AG20443 (cell line): ENCODE measurements around the gene CLCF1.
"Not testable (repeated sequence)": the region's sequence is repeated elsewhere in the genome, so short reads cannot be mapped to it uniquely, and the experiment has no call there.

Experiments
- DNase-seq: peaks from one replicate; pipeline ENCODE4 v3.0.0; 2012; ENCODE audit warnings: low spot score, mixed read lengths

Gene CLCF1

DNA sequence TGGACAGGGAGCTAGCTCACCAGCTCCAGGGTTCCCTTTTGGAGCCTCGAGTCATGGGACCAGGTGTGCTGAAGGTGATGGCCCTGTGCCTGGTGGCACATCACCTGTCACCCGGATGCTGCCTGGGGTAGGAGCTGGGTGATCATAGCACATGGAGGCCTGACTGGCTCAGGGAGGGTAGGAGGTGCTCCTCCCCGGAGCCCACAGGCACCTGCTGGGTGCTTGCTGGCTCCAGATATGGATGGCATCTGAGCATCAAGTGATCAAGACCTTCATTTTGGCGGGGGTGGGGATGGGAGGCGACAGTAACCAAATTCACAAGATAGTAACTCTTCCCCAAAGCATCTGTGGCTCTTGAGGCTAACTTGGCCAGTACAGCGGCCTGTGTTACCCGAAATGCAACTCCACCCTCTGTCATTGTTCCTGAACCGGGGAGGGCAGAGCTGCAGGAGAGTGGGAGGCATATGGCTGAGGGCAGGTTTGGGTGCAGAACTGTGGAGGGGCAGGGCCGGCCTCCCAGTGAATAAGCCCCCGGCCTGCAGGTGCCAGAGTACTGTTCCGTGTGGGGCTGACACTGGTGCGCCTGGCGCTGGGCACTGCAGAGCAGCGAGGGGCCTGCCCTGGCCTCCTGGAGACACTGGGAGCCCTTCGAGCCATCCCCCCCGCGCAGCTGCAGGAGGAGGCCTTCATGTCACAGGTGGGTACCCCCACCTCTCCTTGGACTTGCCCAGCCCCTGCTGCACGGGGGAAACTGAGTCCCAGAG lies 35.2 kb upstream of the CLCF1 start:
- no peak for DNase-seq

DNA sequence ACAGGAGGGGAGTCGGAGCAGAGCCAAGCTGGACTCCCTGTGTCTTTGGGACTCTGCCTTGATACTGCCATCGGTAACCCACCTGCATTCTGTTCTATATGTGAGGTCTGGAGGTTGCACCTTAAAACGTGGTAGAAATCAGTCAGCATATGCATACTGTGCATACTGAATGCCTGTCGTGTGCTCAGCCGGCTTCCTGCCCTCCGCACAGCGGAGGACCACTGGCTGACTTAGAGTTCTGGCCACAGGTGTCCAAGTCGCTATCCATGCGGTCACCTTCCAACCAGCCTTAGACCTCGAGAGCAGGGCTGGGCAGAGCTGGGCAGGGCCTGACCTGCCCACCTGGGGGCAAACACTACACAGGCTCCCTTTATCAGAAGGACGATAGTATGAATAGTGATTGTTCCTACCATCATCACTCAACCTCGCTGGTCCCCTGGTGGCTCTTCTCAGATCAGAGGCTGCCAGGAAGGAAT lies 34.3 kb upstream of the CLCF1 start:
- no peak for DNase-seq

DNA sequence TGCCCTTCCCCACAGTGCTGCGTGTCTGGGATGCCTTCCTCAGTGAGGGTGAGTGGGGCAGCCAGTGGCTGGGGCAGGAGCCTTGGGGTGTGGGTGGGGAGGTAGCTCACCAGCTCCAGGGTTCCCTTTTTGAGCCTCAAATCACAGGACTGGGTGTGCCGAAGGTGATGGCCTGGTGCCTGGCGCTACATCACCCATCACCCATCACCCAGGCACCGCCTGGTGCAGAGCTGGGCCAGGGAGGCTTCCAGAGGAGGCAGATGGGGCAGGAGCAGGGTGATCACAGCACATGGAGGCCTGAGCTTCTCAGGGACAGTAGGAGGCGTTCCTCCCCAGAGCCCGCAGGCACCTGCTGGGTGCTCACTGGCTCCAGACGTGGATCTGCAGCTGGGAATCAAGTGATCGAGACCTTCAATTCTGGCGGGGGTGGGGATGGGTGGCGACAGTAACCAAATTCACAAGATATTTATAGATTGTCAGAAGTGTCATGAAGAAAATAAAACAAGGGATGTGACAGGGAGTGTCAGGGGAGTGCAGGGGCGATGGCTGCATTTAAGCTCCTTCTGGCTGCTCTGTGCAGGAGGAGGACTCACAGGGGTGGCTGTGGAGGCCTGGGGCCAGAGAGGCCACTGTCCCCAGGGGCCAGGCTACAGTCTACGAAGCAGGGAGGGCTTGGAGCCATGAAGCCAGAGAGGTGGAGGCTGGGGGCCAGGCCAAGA lies 33.7 kb upstream of the CLCF1 start:
- no peak for DNase-seq

DNA sequence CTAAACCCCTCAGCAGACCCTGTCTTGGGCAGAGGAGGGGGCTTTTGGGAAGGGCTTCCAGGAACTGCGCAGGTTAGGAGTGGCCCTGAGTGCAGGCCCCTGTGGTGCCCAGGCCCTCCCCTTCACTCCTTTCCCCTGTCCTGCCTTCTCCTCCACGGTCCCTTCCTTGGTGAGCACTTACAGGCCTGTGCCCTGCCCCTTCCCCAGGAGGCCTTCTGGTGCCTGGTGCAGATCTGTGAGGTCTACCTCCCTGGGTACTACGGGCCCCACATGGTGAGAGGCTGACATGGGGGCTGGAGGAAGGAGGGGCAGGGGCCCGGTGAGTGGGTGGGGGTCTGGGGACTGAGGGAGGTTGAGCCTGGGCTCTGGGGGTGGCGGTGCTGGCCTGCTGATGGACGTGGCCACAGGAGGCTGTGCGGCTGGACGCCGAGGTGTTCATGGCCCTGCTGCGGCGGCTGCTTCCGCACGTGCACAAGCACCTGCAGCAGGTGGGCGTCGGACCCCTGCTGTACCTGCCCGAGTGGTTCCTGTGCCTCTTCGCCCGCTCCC lies 33.1 kb upstream of the CLCF1 start:
- DNase-seq, result no peak

DNA sequence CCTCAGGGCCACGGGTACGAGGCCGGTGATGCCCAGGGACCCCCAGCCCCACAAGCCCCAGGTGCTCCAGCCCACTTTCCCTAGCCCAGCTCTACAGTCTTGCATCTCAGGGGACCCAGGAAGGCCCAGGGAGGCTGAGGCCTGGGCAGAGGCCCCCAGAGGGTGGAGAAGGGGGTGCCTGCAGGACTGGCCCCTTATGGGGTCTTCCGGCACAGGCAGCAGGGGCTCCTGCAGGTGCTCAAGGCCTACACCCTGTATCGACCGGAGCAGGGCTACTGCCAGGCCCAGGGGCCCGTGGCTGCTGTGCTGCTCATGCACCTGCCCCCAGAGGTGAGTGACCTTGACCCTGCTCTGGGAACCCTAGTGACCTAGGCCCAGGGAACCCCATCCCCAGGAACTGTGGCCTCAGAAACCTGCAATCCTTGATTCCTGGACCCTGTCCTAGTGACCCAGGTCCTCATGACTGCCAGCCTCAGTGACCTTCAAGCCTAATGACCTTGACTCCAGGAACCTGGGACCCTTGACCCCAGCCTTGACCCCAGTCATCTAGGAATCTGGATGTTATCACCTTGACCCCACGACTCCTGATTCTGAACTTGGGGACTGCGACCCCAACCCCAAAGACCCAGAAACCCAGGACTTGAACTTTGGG lies 32.4 kb upstream of the CLCF1 start:
- no peak for DNase-seq

DNA sequence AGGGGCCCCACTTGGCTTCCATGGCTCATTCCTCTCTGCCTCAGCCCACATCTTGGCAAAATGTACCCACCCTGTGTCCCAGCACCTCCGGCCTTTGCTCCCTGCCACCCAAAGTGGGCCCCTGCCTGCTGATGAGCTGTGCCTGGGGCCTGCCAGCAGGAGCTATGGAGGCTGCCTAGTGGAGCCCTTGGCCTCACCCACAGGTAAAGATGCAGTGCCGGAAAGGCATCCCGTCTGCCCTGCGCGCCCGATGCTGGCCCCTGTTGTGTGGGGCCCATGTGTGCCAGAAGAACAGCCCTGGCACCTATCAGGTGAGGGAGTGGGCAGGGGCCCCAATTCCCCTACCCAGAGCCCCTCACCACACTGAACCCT lies 31.8 kb upstream of the CLCF1 start:
- DNase-seq, result no peak

DNA sequence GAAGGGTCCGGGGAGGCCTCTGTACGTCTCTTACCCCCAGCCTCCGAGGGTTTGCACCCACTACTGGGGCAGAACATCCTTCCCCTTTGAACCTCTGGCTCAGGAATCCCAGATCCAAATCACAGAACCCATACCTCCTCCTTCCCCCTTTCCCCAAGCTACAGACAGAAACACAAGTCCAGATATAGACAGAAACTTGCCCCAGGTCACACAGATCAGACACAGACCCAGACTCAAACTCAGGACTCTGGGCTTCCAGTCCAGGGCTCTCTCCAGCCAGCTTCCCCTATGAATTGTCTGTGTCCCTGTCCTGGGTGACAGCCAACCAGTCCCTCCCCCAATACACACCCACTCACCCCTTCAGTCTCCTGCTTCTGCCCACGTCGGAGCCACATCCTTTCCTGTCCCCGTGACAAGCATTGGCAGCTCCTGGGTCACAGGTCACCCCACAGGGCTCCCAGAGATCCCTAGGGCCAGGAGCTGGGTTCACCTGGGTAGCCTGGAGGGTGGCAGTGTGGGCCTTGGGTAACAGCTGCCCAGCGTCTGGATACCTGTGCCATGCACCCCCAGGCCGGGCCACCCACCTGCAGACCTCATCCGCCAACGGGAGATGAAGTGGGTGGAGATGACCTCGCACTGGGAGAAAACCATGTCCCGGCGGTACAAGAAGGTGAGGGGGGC lies 31.3 kb upstream of the CLCF1 start:
- no peak for DNase-seq

DNA sequence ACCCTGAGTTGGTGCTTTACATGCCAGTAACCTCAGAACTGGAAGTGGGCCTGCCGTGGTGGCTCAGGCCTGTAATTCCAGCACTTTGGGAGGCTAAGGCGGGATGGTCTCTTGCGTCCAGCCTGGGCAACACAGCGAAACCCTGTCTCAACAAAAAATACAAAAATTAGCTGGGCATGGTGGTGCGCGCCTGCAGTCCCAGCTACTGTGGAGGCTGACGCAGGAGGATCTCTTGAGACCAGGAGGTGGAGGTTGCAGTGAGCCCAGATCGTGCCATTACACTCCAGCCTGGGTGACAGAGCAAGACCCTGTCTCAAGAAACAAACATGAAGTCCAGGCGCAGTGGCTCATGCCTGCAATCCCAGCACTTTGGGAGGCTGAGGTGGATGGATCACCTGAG lies 29.7 kb upstream of the CLCF1 start:
- DNase-seq, result not testable (repeated sequence)

DNA sequence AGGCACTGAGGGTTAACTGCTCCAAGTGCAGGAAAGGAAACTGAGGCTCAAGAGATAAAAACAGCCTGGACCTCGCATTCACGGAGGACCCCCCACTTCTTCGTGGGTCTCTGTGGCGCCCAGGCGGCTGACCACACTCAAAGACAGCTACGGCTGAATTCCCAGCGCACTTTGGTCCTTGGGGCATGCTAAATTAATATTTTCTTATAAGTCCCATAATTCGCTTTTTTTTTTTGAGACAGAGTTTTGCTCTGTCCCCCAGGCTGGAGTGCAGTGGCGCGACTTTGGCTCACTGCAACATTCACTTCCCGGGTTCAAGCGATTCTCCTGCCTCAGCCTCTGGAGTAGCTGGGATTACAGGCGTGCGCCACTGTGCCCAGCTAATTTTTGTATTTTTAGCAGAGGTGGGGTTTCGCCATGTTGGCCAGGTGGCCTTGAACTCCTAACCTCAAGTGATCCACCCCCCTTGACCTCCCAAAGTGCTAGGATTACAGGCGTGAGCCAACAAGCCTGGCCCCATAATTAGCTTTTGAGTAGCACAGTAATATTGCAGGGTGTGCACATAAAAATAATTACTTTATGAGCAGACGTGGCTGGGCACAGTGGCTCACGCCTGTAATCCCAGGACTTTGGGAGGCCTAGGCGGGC lies 28.9 kb upstream of the CLCF1 start:
- not testable (repeated sequence) for DNase-seq

DNA sequence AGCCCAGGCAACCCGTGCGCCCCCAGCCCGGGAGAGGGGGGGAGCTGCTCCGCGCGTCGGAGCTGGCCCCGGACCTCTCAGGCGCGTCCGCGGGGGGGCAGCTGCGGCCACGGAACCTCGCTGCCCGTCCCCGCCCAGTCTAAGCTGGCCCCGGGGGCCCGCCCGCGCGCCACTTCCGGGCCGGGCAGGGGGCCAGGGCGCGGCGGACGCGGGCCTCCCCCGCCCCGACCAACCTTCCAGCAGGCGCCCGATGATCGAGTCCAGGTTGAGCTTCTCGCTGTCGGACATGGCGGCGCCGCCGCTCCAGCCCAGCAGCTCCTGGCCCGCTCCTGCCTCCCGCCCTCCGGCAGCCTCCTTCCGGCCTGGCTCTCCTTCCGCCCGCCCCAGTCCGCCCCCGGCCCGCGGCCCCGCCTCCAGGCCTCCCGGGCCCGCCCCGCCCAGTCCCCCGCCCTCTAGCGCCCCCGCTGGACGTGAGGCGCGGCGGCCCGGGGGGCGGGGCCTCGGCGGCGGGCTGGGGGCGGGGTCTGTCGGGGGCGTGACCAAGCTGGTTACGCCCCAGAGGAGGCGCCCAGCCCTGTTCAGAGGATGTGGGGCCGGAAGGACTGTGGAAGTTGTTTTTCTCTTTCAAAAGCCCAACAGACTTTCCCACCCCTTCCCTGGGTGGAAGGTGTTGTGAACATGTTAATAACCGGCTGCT lies 28.2 kb upstream of the CLCF1 start, which contains the start of gene PPP1CA:
PPP1CA (minus strand) TSS at position 364 of the 697 bp plus-strand sequence; CDS start at position 288, 76 bp downstream.
- peak; percentile 99 for DNase-seq

DNA sequence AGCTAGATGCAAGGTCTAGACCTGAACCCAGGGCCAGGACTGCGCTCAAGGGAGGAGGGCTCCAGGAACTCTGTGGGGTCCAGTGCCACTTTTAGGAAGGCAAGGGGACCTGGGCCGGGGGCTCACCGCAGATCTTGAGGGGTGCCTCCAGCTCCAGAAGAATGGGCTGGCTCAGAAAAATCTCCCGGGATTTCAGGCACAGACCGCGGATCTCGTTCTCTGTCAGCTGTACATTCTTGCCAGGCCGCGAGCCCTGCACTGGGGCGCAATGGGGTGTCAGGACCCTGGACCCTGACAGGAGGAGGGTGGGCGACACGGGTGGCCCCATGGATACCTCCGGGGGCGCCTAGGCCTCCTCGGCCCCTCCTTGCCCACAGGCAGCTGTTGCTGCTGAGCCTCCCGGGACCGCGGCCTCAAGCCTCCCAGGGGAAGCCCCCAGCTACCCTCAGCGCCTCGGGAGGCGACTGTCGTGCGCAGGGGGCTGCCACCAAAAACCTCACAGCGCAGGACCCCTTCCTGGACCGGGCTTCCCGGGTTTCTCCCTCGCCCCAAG lies 27.6 kb upstream of the CLCF1 start:
- DNase-seq, result no peak

DNA sequence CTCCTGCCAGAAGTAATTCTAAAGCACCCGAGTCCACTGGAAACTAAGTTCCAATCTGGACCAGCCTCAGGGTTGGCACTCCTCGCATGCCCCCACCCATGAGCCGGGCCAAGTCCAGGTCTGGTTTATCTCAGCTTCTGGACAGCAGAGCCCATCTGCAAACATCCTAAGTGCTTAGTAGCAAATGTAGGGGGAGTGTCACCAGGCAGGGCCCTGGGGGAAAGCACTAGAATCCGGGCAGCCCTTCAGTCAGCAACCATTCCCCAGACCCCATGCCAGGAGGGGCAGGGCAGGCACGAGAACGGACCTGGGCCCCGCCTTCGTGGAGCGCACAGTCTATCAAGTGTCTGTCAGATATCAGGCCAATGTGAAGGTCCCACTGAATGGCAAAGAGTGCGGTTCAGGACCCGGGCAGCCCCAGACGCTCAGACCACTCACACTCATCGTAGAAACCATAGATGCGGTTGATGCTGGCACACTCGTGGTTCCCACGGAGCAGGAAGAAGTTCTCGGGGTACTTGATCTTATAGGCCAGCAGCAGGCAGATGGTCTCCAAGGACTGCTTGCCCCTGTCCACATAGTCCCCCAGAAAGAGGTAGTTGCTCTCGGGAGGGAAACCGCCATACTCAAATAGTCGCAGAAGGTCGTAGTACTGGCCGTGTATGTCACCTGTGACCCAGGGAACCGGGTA lies 27.0 kb upstream of the CLCF1 start:
- DNase-seq, result no peak

DNA sequence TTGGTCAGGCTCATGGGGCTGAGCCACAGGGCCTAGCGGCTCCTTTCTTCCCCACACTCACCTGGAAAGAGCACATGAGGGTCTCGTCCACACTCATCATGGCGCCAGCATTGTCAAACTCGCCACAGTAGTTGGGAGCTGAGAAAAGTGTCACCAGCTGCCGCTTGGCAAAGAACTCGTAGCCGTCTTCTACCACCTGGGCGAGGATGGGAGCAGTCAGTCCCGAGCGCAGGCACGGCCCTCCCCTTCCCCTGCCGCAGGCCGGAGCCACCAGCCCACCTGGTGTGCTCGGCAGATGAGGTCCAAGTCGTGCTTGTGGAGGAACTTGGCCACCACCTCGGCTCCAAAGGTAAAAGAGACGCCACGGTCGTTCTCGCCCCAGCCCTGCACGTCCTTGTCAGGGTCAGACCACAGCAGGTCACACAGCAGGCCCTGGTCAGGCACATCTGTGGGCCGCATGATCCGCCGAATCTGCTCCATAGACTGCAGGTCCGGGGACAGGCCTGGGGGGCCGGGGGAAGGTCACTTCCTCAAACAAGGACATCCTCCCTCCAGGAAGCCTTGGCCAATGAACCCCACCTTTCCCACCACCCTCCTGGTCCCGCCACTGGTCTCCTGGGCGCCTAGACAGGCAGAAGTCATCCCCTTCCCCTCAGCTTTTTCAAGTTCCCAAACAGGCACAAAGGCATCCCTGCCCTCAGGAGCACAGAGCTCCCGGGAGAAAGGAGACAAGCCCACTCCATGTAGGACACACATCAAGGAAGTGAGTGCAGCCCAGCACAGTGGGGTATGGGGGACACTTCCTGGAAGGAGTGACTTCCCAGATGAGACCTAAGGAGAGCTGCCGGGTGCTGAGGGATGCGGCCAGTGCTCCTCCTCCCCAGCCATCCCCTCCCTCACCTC lies 25.5 kb upstream of the CLCF1 start:
- no peak for DNase-seq

DNA sequence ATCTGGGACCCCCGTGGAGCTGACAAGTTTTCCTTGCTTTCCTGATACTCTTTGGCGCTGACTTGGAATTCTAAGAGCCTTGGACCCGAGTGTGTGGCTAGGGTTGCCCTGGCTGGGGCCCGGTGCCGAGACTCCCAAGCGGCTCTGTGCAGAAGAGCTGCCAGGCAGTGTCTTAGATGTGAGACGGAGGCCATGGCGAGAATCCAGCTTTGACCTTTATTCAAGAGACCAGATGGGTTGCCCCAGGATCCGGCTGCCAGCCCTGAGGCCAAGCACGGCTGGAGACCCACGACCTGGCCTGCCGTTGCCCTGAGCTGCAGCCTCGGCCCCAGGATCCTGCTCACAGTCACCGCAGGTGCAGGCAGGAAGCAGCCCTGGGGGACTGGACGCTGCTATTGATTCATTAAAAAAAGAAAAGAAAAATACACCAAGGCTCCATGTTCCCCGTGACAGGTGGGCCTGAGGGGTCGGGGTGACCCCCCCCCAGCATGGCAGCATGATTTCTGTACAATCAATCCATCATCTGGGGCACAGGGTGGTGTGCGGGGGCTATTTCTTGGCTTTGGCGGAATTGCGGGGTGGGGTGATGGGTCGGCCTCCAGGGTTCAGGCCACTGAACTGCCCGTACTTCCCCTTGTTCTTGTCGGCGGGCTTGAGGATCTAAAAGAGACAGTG lies 24.7 kb upstream of the CLCF1 start:
- no peak for DNase-seq

DNA sequence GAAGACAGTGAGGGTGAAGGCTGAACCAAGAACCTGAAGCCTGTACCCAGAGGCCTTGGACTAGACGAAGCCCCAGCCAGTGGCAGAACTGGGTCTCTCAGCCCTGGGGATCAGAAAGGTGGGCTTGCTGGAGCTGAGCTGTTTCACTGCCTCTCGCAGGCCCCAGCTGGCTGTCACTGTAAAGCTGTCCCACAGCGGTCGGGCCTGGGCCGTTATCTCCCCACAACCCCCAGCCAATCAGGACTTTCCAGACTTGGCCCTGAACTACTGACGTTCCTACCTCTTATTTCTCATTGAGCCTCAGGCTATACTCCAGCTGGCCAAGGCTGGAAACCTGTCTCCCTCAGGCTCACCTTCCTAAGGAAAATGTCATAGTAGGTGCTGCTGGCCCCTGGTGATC lies 24.1 kb upstream of the CLCF1 start:
- no peak for DNase-seq

DNA sequence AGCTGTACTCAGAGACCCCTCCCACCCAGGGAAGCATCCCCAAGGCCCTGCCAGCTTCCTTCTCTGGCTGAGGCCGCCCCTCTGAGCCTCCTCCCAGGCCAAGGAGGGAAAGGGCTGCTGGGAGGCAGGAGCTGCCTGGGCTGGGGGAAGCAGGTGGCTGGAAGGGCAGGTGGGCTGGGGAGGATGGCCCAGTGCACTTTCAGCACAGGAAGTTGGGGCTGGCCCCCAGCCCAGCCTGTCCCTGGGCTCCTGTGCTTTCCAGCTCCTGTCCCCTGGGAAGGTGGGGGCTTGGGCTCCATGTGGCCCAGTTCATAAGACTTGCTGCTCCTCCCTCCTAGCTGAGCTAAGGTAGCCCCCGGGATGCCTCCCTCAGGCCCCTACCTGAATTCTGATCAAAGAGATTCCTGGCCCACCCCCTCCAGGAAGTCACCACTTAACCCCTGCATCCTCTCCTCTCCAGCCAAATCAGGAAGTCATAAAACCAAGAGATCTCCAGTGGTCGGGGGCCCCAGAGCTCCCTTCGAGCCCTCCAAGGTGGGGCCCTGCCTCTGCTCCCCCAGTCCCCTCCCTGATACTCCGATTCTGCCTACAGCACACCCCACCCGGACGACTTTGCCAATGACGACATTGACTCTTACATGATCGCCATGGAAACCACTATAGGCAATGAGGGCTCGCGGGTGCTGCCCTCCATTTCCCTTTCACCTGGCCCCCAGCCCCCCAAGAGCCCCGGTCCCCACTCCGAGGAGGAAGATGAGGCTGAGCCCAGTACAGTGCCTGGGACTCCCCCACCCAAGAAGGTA lies 23.4 kb upstream of the CLCF1 start:
- DNase-seq, result no peak

DNA sequence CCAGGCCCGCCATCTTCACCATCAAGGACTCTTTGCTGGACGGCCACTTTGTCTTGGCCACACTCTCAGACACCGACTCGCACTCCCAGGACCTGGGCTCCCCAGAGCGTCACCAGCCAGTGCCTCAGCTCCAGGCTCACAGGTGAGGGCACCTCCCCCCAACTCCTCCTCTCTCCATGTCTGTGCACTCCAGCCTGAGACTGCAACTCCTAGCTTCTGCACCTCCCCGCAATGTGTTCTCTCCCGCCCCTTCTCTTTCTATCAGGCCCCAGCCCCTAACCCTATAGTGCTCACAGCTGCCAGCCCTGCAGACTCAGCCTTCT lies 22.8 kb upstream of the CLCF1 start:
- no peak for DNase-seq
